Measurements from ENCODE around the gene ZNF48.

ZNF48 gene

DNA sequence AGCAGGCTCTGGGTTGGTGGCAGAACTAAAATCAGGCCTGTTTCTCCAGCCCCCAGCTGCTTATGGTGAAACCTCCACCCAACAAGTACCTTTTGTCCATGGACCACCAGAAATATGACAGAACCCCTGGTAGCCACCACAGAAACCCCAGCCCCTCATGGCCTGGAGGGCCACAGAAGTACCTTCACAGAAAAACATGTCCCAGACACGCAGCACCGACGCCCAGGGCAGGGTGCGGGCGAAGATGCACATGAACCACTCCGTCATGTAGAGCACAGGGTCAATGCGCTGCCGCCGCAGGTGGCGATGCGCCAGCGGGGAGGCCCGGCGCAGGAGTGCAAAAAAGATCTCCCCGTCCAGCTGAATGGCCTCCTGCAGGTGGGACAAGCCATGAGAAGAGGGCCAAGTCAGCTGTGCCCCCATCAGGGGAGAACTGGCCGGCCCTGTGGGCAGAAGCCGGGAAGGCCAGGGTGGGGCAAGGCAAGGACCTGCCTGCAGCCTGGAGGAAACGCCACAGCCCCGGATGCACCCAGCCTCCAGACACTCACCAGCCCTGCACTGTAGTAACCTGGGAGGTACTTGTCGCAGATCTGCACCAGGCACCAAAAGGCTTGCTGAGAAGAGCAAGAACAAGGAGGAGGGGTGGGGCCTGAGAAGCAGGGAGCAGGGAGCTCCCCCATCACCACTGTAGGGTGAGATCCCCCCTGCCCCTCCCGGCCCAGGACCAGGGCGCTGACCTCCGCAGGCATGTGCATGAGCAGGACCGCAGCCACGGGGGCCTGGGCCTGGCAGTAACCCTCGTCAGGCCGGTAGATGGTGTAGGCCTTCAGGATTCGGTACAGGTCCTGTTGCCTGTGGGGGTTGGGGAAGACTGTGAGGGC lies 36.0 kb upstream of the ZNF48 start:
- DNase-seq = no peak

DNA sequence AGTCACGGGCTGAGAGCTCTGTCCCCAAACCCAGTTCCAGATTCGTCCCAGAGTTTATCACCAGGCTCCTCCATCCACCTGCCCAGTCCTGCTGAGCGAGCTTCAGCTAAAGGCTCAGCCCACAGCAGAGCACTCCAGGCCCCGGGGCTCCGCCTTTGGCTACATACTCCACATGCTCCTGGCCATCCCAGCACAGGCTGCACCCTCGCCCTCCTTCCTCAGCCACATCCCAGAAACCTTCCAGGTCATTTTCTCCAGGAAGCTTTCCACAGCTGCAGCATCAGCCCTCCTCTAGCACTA lies 35.4 kb upstream of the ZNF48 start:
- DNase-seq = no peak

DNA sequence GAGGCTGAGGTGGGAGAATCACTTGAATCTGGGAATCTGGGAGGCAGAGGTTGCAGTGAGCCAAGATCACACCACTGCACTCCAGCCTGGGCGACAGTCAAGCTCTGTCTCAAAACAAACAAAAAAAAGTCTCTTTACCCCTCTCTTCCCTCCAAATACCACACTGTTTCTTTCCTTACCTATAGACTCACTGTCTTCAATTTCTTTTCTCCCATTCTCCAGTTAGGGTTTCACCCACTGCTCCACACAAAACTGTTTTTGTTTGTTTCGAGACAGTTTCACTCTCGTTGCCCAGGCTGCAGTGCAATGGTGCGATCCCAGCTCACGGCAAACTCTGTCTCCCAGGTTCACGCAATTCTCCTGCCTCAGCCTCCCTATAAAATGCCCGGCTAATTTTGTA lies 34.0 kb upstream of the ZNF48 start:
- DNase-seq = no peak

DNA sequence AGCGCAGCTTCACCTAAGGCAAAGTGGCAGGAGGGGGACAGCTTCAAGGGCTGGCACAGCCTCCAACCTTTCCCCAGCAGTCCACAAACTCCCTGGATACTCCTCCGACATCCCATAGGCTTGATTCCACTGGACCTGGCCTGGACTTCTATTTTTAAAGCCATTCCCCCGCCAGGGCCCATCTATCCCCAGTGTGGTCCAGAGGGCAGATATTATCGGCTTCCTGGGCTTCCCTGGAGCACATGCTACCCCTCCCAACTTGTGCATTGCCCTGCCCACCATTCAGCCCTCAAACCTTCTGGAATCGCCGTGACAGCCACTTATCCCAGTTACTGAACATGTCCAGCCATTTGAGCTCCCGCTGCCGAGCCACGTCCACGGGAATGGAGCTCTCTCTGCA lies 30.0 kb upstream of the ZNF48 start:
- DNase-seq = no peak

DNA sequence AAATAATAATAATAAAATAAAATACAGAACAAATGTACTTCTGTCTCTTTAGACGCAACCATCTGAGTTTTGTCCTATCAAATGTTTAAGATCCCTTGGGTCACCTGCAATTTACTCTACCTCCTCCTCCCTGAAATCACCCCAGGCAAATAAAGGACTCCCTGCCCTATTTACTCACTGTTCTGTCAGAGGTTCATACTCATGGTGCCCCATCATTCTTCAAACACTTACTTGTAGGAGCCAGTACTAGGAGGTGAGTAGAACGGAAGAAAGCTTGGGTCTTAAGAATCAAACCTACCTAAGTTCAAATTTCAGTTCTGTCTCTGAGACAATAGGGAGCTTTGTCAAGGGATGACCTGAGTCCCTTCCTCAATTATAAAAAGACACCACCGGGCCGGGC lies 28.7 kb upstream of the ZNF48 start:
- no peak for DNase-seq

DNA sequence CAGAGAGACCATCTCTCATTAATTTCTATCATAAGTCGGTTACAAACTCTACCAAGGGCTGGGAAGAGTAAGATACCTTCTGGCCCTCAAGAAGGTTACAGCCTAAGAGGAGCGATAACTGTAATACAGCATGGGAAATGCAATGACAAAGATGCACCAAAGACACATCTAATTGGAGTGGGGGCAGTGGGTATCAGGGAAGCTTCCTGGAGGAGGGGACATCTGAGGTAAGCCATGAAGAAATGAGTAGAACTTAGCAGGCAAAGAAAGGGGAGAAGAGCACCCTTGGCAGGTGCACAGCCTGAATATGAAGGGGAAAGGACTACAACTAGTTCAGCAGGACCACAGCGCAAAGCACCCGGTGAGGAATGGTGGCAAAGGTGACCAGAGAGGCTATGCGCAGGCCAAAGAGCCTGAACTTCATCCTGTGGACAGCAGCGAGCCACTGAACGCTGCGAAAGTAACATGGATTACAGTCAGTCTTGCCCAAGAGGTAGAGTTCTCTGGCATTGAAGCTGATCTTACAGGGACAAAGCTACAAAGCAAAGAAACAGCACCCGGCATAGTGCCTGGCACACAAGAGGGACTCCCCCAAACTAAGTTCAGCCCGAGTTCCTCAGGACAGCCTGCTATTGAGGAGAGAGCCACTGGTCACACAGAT lies 27.7 kb upstream of the ZNF48 start:
- no peak for DNase-seq

DNA sequence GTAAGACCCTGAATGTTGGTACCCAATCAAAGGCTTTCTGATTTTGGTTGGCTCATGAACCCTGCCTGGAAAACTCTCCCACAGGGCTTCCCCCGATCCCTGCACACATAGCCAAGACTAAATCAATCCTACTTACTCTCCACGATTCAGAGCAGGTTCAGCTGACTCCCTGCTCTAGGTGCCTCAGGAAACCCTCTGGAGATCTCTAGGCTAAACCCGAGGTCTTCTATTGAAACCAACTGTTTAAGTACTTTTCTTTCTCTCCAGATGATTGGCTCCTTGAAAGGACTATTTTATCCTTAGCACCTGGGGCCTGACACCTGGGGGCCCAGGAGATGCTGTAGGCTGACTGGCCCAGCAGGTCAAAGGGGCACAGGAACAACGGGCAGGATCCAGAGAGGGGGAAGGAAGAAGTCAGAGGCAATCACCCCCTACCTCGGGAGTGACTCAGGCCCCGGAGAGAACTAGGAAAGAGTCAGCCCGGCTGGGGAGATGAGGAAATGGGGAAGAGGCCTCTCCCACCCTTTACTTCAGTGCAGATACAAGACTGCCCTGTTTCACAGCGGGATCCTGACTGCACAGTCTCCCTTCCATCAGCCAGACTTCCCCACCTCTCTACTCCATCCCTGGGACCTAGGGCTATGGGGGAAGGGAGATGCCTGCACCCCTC lies 27.0 kb upstream of the ZNF48 start:
- no peak for DNase-seq

DNA sequence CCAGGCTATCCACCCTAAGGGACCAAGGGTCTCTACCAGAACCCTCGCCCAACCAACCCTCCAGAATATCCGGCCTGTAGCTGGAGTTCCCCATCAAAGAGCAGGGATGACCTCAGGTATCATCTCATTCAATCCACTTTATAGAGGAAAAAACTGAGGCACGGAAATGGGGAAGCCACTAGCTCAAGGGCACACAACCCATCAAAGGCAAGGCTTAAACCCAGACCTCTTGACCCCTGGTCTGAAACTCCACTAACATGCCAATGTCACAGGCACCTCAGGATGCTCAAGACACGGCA lies 26.5 kb upstream of the ZNF48 start:
- DNase-seq = no peak

DNA sequence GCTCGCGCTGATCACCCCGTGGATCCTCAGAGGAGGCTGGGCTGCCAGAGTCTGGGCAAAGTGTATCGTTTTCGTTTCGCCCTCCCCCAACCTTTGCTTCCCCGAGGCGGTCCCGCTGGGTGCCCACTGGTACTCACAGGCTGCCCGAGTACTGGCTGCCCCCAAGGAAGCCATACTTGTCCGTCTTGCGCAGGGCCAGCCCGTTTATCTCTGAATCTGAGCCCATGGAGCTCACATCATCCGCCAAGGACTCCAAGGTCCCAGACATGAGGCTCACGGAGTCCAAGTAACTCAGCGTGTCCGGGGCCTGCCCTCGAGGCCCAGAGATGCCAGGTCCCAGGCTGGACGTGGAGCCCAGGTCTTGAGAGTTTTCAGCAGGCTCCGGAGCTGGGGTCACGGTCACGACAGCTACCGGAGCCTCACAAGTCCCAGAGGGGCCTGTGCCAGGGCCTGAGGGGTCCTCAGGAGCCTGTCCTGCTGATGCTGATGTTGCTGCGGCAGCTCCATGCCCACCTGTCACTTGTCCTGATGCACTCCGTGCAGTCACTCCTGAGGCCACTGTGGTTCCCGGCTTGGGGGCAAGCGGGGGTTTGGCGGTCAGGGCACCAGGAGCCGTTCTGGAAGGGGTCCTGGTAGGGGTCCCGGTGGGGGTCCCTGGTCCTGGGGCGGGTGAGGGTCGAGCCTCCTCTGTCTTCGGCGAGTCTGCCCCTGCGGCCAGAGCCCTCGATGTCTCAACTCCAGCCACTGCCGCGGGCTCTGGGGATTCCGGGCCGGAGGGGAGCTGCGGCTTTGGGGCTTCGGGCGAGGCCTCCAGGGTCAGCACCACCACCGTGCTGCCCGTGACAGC lies 25.9 kb upstream of the ZNF48 start:
- no peak for DNase-seq

DNA sequence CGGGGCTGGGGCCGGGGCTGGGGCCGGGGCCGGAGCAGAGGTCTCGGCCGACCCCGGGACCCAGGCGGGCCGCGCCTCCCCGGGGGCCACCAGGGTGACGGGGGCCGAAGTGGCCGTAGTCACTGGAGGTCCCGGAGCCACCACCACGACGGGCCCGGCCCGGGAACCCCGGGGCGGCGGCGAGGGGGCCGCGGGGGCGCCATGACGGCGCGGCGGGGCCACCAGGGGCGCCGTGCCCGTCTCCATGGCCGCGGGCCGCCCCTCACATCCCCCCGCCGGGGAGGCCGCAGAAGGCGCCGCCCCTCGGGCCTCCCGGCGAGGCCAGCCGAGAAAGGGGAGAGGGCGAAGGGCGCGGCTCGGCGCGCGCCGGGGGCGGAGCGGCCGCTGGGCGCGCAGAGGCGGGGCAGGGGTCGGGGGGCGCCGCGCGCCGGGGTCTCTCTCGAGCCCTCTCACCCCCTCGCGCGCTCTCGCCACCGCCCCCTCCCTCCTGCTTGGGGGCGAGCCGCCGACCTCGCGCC lies 25.2 kb upstream of the ZNF48 start:
- DNase-seq = no peak

DNA sequence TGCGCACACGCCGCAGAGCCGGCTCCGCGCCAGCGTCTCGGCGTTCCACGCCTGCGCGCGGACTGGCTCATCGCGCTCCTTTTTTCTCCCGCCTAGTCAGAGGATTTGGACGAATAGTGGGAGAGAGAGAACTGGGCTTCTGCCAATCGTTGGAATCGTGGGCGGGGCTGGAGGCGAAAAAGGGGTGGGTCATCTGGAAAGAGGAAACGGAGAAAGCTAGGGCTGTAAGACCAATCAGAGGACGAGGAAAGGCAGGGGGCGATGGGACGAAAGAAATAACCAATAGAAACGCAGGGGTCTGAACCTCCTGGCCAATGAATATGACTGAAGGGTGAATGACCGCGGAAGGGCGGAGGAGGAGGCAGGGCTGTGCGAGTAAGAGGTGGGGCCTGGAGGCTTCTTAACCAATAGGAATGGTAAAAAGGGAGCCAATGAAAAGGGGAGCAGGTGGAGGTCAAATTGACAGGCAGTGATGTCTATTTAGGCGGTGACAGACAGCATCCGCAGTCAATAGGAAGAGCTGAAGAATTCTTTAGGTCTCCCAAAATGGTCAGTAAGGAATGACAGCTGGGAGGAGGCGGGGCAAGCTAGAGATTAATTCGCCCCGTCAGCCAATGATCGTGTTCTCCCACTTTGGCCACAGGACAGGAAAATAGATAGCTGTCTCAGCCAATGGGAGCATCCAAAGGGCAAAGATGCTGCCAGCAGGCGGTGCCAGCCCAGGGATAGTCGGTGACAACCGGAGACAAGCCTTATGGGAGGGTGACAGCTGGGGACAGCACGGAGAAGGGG lies 24.6 kb upstream of the ZNF48 start, which contains the start of gene TBC1D10B:
Gene TBC1D10B (minus strand): TSS at position 39 of the 792 bp plus-strand sequence. CDS start 311 bp downstream, outside the sequence.
- DNase-seq = peak; percentile 96

DNA sequence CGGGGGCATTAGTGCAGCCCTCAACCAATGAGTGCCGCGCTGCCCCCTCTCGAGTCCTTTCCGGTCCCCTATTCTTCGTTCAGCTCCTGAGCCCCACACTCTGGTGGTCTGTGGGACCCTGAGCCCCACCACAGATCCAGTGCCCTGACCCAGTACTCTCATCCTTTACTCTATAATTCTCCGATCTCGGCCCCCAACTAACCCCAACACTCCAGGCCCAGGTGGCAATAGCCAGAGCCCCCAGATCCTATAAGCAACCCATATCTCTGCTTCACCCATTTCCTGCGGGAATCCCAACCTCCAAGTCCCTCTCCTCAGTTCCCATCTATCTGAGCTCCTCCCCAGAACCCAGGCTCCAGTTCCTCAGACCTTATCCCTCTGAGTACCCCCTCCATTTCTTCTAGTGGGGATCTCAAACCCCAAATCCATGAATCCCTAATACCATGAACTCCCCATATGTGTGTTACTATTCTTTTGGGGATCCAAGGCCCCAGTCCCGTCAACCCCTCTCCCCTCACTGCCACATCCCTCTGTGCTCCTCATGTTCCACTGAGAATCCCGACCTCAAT lies 23.9 kb upstream of the ZNF48 start:
- DNase-seq = no peak

DNA sequence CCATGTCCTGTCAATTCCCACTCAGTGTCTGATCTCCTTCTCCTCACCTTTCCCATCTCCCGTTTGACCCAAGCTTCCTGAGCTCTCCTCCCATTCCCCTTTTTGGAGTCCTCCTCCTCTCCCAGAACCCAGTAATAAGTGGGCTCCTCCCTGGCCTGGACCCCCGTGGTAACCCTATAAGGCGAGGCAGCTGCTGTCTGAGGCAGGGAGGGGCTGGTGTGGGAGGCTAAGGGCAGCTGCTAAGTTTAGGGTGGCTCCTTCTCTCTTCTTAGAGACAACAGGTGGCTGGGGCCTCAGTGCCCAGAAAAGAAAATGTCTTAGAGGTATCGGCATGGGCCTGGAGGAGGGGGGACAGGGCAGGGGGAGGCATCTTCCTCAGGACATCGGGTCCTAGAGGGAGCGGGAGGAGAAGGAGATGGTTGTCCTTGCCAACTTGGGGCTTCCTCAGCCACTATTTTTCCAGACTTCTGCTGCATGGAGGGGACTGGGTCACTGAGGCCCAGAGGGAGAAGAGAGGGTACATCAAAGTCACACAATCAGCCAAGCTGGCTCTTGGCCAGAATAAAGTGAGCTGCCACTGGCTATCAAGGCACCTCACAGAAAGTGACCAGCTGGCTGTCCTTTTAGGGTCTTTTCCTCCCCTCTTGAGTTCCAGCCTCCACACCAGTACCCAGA lies 23.0 kb upstream of the ZNF48 start:
- no peak for DNase-seq

DNA sequence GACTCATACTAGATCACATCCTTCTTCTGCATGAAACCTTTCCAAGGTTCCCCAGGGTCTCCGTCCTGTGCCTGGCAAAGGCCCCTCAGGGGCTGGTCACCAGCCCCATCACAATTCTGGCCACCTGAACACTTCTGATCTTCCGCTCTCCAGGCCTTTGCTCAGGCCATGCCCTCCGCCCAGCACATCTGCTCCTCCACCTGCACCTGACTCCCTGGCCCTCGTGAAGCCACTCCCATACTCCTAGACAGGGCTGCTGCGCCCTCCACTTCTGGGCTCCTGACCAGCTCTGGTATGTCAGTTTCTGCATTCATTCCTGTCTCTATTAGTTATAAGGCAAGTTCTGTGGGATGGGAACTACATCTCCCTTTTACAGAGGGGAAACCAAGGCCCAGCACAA lies 22.5 kb upstream of the ZNF48 start:
- DNase-seq = no peak

DNA sequence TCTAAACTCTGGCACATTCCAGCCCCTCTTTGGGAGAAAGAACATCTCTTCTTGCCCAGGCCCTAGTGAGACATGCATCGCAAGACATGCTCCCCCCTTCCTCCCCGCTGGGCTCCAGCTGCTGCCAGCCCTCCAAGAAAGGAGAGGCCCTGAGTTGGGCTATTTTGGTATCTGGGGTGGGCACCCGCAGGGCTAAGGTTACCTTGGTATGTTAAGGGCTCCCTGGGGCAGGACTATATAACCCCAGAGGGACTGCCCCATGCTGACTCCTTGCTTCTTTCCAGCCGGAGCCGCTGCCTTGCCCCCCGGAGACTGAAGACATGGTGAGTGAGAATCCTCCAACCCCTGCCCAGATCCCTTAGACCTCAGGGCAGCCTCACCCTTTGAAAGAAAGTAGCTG lies 20.7 kb upstream of the ZNF48 start, which contains the start of gene MYL11:
Gene MYL11 (plus strand): TSS at position 265 of the 400 bp plus-strand sequence. CDS start 56 bp downstream, at position 321.
- no peak for DNase-seq

DNA sequence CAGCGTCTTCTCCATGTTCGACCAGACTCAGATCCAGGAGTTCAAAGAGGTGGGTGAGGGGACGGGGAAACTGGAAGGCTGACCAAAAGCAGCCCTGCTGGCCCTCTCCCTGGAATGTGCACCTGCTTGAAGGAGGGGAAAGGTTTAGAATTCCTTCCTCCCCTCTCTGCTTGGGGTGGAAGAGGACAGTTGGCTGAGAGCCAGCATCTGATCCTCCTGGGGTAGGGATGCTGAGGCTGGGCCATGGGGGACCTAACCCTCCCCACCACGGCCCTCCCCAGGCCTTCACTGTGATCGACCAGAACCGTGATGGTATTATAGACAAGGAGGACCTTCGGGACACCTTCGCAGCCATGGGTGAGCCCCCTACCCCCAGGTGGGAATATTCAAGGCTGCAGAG lies 19.4 kb upstream of the ZNF48 start:
- no peak for DNase-seq

DNA sequence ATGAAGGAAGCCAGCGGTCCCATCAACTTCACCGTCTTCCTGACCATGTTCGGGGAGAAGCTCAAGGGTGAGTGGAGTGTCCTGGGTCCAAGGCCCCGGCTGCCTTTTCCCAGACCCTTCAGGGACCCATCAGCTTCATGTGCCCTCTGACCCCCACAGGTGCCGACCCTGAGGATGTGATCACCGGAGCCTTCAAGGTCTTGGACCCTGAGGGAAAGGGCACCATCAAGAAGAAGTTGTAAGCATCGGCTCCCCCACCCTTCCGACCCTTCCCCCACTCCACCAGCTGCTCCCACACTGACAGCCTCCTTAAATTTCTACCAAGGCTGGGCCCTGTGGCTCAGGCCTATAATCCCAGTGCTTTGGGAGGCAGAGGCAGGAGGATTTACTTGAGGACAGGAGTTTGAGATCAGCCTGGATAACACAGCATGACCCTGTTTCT lies 18.7 kb upstream of the ZNF48 start:
- DNase-seq = no peak

DNA sequence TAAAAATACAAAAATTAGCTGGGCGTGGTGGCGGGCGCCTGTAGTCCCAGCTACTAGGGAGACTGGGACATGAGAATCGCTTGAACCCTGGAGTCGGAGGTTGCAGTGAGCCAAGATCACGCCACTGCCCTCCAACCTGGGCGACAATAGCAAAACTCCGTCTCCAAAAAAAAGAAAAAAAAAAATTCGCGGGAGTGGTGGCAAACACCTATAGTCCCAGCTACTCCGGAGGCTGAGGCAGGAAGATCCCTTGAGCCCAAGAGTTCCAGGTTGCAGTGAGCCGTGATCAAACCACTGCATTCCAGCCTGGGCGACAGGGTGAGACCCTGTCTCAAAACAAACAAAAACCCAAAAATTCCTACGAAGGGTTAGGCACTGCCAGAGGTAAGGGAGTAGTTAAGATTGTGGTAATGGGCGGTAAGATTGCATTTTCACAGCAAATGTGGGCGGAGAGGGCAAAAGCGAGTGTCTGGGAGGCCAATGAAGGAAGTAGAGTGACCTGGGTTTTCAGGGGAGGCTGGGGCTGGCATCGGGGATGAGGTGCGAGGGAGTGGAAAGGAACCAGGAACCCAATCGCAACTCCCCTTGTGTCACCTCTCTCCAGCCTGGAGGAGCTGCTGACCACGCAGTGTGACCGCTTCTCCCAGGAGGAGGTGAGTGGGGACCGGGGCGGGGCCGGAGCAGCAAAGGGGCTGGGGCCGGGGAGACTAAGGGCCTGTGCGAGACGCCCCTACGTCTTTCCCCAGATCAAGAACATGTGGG lies 18.0 kb upstream of the ZNF48 start:
- no peak for DNase-seq

DNA sequence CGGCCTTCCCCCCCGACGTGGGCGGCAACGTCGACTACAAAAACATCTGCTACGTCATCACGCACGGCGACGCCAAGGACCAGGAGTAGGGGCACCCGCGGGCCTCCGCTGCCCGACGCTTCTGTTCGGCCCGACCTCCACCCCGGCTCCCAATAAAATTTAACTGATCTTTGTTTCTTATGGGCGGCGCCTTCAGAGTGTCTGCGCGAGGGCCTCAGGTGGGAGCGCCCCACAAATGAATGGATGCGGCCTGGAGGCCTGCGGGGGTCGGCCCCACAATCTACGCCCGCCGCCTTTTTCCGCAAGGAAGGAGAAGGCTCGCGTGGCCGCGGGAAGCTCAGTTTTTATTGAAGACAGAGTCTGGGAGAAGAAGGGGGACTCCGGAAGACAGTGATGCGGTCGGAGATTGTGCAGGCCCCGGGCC lies 17.4 kb upstream of the ZNF48 start:
- peak; percentile 11 for DNase-seq

Data from NCI-H2081 treated with DMSO at 0.1 percent for 48 hours (cell line).